ENCODE measurements around the gene SLC1A2. TPM values are rescaled to one million over a fixed set of nuclear protein-coding genes. Genes with fewer than 3 reads are reported as not detected.

The SLC1A2 gene
- total RNA-seq, 1 donor from 2014 or later: 0.25 TPM

DNA sequence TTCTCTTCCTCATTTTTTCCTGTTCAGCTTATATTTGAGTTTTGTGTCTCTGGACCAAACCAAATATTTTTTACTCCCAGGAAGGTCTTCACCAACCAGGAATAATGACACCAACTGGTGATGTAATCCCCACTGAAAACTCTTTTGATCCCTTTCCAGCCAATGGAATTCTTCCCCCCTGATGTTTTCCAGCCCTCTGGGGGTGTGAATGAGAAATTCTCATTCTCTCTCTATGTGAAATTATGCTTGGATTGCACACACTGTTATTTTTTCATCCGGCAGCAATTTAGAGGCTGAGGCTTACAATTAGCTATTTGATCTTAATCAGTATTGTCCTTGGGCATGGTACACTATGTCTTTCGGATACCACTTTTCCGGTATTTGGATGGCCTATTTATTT is 39.5 kb upstream of the SLC1A2 start:
- no peak overlapping the region for H3K4me3 ChIP-seq (ENCODE audit: insufficient read depth, low read depth, low read length)
- no peak overlapping the region for H3K27ac Mint-ChIP-seq (ENCODE audit: unreplicated experiment)
- no peak overlapping the region for H3K4me2 ChIP-seq (ENCODE audit: low read length)
- no peak overlapping the region for H3K9ac ChIP-seq (ENCODE audit: low read length)
- peak; percentile 30 for DNase-seq (ENCODE audit: low read depth)
- H3K36me3 Mint-ChIP-seq (ENCODE audit: low read depth, unreplicated experiment): peaks cover 4% of the 10 kb centered on the region
- no peaks in the 10 kb centered on the region for H3K27me3 ChIP-seq (ENCODE audit: insufficient read depth, low read length)
- H3K4me3 Mint-ChIP-seq (ENCODE audit: unreplicated experiment): no peak overlapping the region
- peaks cover 2% of the 10 kb centered on the region for H3K4me1 Mint-ChIP-seq (ENCODE audit: low read depth, unreplicated experiment)
- no peaks in the 10 kb centered on the region for H3K4me1 ChIP-seq (ENCODE audit: insufficient read depth, low read length)
- TF ChIP-seq, protein P1, sequence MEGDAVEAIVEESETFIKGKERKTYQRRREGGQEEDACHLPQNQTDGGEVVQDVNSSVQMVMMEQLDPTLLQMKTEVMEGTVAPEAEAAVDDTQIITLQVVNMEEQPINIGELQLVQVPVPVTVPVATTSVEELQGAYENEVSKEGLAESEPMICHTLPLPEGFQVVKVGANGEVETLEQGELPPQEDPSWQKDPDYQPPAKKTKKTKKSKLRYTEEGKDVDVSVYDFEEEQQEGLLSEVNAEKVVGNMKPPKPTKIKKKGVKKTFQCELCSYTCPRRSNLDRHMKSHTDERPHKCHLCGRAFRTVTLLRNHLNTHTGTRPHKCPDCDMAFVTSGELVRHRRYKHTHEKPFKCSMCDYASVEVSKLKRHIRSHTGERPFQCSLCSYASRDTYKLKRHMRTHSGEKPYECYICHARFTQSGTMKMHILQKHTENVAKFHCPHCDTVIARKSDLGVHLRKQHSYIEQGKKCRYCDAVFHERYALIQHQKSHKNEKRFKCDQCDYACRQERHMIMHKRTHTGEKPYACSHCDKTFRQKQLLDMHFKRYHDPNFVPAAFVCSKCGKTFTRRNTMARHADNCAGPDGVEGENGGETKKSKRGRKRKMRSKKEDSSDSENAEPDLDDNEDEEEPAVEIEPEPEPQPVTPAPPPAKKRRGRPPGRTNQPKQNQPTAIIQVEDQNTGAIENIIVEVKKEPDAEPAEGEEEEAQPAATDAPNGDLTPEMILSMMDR (IDR thresholded peaks at IDR 0.05; ENCODE audit: insufficient read depth, low read depth, low read length): no peak
- TF ChIP-seq EZH2 (IDR thresholded peaks at IDR 0.05; ENCODE audit: insufficient read depth, low read length): no peak
- H4K20me1 ChIP-seq (ENCODE audit: insufficient read depth, low read length): no peaks in the 10 kb centered on the region
- no peaks in the 10 kb centered on the region for H3K79me2 ChIP-seq (ENCODE audit: insufficient read depth, low read length)
- no peak overlapping the region for H3K27ac ChIP-seq (ENCODE audit: low read depth, low read length)
- peak; percentile 45 for FAIRE-seq
- H3K9me3 ChIP-seq (ENCODE audit: insufficient read depth, low read depth, low read length): no peaks in the 10 kb centered on the region
- H3K27me3 Mint-ChIP-seq (ENCODE audit: low read depth, unreplicated experiment): peaks cover 7% of the 10 kb centered on the region
- H3K36me3 ChIP-seq (ENCODE audit: insufficient read depth, low read length): no peaks in the 10 kb centered on the region
- H3K9me3 Mint-ChIP-seq (ENCODE audit: unreplicated experiment): no peaks in the 10 kb centered on the region
- no peak overlapping the region for H2AFZ ChIP-seq (ENCODE audit: low read depth, low read length)

DNA sequence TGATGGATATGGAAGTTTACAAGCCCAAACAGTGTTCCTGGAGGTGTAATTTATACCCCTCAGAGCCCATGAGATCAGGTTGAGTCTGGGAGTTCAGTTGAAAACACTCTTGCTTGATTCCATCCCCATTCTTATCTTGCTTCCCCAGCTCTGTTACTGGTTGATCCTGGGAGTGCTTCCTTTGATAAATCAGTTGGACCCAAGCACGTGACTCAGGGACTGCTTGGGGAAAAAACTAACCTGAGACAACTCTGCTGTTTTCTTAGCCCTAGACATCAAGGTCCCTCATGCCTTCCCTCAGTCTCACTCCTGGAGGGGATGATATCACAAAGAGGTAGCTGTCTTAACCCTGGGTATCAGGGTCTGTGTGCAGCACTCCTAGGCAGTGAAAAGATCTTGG is 35.0 kb upstream of the SLC1A2 start:
- TF ChIP-seq EZH2 (IDR thresholded peaks at IDR 0.05; ENCODE audit: insufficient read depth, low read length): no peak
- TF ChIP-seq, protein P1 (IDR thresholded peaks at IDR 0.05; ENCODE audit: insufficient read depth, low read depth, low read length): no peak
- Histone ChIP-seq H3K4me2 (ENCODE audit: low read length) (no peak overlapping the region), H3K4me3 (ENCODE audit: insufficient read depth, low read depth, low read length) (no peak overlapping the region), H4K20me1 (ENCODE audit: insufficient read depth, low read length) (no peaks in the 10 kb centered on the region), H3K9me3 (ENCODE audit: insufficient read depth, low read depth, low read length) (peaks cover 4% of the 10 kb centered on the region), H3K9ac (ENCODE audit: low read length) (no peak overlapping the region), H3K4me1 (ENCODE audit: insufficient read depth, low read length) (no peaks in the 10 kb centered on the region), H3K79me2 (ENCODE audit: insufficient read depth, low read length) (no peaks in the 10 kb centered on the region), H3K36me3 (ENCODE audit: insufficient read depth, low read length) (no peaks in the 10 kb centered on the region), H3K27ac (ENCODE audit: low read depth, low read length) (no peak overlapping the region), H2AFZ (ENCODE audit: low read depth, low read length) (no peak overlapping the region), H3K27me3 (ENCODE audit: insufficient read depth, low read length) (no peaks in the 10 kb centered on the region)
- Mint-ChIP-seq H3K36me3 (ENCODE audit: low read depth, unreplicated experiment) (no peaks in the 10 kb centered on the region), H3K27ac (ENCODE audit: unreplicated experiment) (no peak overlapping the region), H3K27me3 (ENCODE audit: low read depth, unreplicated experiment) (peaks cover 4% of the 10 kb centered on the region), H3K4me1 (ENCODE audit: low read depth, unreplicated experiment) (peaks cover 2% of the 10 kb centered on the region), H3K9me3 (ENCODE audit: unreplicated experiment) (peaks cover 9% of the 10 kb centered on the region), H3K4me3 (ENCODE audit: unreplicated experiment) (no peak overlapping the region)
- DNase-seq (ENCODE audit: low read depth) (no peak), FAIRE-seq (no peak)

DNA sequence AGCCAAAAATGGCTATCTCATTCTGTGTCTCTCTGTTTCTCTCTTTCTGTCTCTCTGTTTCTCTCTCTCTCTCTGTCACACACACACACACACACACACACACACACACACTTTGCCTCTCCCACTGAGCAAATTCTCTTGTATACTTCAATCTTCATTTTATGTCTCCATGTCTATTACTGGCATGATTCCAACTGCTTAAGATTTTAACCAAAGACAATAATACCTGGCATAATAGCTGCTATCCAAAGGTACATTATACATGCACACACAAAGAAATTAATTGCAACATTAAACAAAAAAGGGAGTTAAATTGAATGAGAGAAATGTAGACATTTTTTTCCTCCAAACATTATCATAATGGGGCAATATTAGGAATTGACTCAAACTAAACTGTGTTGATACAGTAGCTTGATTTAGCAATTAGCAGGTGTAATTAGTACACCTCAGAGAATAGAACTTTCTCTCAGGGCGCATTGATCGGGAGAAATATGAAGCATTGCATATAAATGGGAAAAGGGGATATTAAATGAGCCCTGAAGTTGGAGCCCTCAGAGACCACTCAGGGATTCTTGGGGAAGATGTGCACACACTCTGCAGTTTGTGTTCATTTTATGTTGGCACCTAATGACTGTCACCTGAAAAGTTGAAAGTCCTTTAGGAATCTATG is 17.4 kb upstream of the SLC1A2 start:
- Histone ChIP-seq H3K4me1 (ENCODE audit: insufficient read depth, low read length) (no peaks in the 10 kb centered on the region), H4K20me1 (ENCODE audit: insufficient read depth, low read length) (no peaks in the 10 kb centered on the region), H3K36me3 (ENCODE audit: insufficient read depth, low read length) (no peaks in the 10 kb centered on the region), H3K9me3 (ENCODE audit: insufficient read depth, low read depth, low read length) (no peaks in the 10 kb centered on the region), H2AFZ (ENCODE audit: low read depth, low read length) (no peak overlapping the region), H3K27me3 (ENCODE audit: insufficient read depth, low read length) (peaks cover 16% of the 10 kb centered on the region), H3K4me2 (ENCODE audit: low read length) (no peak overlapping the region), H3K9ac (ENCODE audit: low read length) (no peak overlapping the region), H3K79me2 (ENCODE audit: insufficient read depth, low read length) (no peaks in the 10 kb centered on the region), H3K27ac (ENCODE audit: low read depth, low read length) (no peak overlapping the region), H3K4me3 (ENCODE audit: insufficient read depth, low read depth, low read length) (no peak overlapping the region)
- no peak overlapping the region for H3K27ac Mint-ChIP-seq (ENCODE audit: unreplicated experiment)
- FAIRE-seq: no peak
- no peak for DNase-seq (ENCODE audit: low read depth)
- peaks cover 3% of the 10 kb centered on the region for H3K9me3 Mint-ChIP-seq (ENCODE audit: unreplicated experiment)
- H3K4me3 Mint-ChIP-seq (ENCODE audit: unreplicated experiment): no peak overlapping the region
- TF ChIP-seq EZH2 (IDR thresholded peaks at IDR 0.05; ENCODE audit: insufficient read depth, low read length): no peak
- TF ChIP-seq, protein P1 (IDR thresholded peaks at IDR 0.05; ENCODE audit: insufficient read depth, low read depth, low read length): no peak
- no peaks in the 10 kb centered on the region for H3K4me1 Mint-ChIP-seq (ENCODE audit: low read depth, unreplicated experiment)
- peaks cover 13% of the 10 kb centered on the region for H3K36me3 Mint-ChIP-seq (ENCODE audit: low read depth, unreplicated experiment)
- peaks cover 50% of the 10 kb centered on the region for H3K27me3 Mint-ChIP-seq (ENCODE audit: low read depth, unreplicated experiment)
